Mesodermal cell (in vitro differentiated cells): ENCODE data around the gene PDE8A.

Experiments
- H3K27ac ChIP-seq: 2 replicates; pipeline ENCODE4 v1.7.0; 2013; ENCODE audit warnings: mild to moderate bottlenecking, low read depth, low read length, moderate library complexity; ENCODE audit not compliant: severe bottlenecking
- H3K36me3 ChIP-seq: 2 replicates; pipeline ENCODE4 v1.7.1; 2013; ENCODE audit warnings: mild to moderate bottlenecking, low read length, moderate library complexity; ENCODE audit not compliant: control insufficient read depth, insufficient read depth
- H3K4me1 ChIP-seq: one replicate; pipeline ENCODE4 v1.7.1; 2013; ENCODE audit warnings: mild to moderate bottlenecking, low read length; ENCODE audit not compliant: insufficient read depth, control insufficient read depth, poor library complexity, severe bottlenecking
- H3K4me3 ChIP-seq: 2 replicates; pipeline ENCODE4 v1.7.0; 2013; ENCODE audit warnings: low read length, control low read depth, mild to moderate bottlenecking; ENCODE audit not compliant: insufficient read depth, poor library complexity, severe bottlenecking; ENCODE audit errors: extremely low read depth
- H3K9me3 ChIP-seq: 2 replicates; pipeline ENCODE4 v1.7.1; 2013; ENCODE audit warnings: mild to moderate bottlenecking, low read length, moderate library complexity; ENCODE audit not compliant: control insufficient read depth
- WGBS, 2 experiments: methylation state at CpG; one replicate each; pipeline ENCODE4 v1.1.5; 2013; ENCODE audit warnings: missing lambda C conversion rate in 2 of 2; ENCODE audit not compliant: insufficient coverage in 2 of 2; 5-methylcytosine and 5-hydroxymethylcytosine counted together

PDE8A gene

GRCh38 chr15:85034276-85034675 lies 52.6 kb downstream of the PDE8A start:
- Histone ChIP-seq H3K4me3 (no peak overlapping the region), H3K4me1 (peaks cover 44% of the 10 kb centered on the region), H3K36me3 (no peaks in the 10 kb centered on the region), H3K9me3 (no peaks in the 10 kb centered on the region), H3K27ac (no peak overlapping the region)
- 60 to 100% methylated on average over 1 to 2 of the region's 5 CpGs for WGBS, 2 experiments

GRCh38 chr15:85035980-85036379 lies 54.3 kb downstream of the PDE8A start:
- H3K4me1 ChIP-seq = peaks cover 28% of the 10 kb centered on the region
- no peak overlapping the region for H3K27ac ChIP-seq
- H3K4me3 ChIP-seq = no peak overlapping the region
- H3K9me3 ChIP-seq = no peaks in the 10 kb centered on the region
- no peaks in the 10 kb centered on the region for H3K36me3 ChIP-seq

DNA sequence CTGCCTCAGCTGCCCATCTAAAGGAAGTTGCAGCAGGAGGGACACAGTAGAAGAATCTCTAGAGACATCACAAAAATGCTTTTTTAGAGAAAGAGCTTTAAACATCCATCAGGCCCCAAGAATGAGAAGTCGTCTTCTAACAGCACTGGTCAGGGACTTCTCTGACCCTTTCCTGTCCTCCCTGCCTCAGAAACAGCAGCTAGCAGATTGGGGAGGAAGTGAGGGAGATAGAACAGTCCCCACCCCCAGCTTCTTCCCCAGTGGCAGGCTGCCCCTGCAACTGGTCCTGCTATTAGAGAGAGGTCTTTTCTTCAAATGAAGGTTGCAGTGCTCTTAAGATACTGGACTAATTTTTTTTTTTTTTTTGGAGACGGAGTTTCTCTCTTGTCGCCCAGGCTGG lies 55.1 kb downstream of the PDE8A start:
- WGBS, 2 experiments = 83% methylated on average over 1 of the region's 3 CpGs; no CpG with 5 or more reads in 1 of the 2 experiments
- H3K4me3 ChIP-seq = no peak overlapping the region
- no peak overlapping the region for H3K27ac ChIP-seq
- H3K4me1 ChIP-seq = peaks cover 21% of the 10 kb centered on the region
- H3K9me3 ChIP-seq = no peaks in the 10 kb centered on the region
- no peaks in the 10 kb centered on the region for H3K36me3 ChIP-seq

DNA sequence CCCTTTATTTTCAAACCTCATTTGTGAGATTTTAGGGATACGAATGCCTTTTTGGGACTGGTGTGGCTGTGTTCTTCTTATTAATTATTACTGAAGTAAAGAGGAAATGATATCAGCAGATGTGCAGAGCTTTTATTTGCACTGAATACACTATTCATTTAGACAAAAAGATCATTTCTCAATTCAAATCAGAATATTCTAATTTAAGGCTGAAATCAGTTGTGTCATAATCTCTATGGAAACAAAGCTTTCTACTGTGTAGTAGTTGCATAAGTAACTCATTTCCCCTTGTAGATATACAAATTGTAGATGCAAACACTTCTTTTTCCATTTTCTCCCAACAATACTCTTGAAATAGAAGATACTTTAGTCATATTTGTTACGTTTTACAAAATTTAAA lies 56.0 kb downstream of the PDE8A start:
- Histone ChIP-seq H3K27ac (no peak overlapping the region), H3K9me3 (no peaks in the 10 kb centered on the region), H3K36me3 (no peaks in the 10 kb centered on the region), H3K4me3 (no peak overlapping the region), H3K4me1 (peaks cover 17% of the 10 kb centered on the region)
- no CpG with 5 or more reads among the region's 2 CpGs for WGBS, 2 experiments

DNA sequence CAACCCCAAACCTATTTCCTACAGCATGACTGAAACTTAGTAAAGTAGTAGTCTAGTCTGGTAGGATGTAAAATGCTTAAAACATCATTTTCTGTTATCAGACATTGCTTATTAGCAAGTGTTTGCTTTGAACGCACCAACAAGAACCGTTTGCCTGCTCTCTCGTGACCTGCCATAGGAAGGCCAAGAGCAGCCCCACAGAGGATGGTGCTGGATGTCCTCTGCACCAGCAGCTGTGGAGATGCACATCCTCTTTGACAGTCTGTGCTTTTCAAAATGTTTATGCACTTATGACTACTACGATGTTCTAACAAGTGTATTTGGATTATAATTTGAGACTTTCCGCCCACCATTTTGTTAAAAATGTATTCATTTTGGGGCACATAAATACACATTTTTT lies 59.6 kb downstream of the PDE8A start:
- WGBS, 2 experiments = 98 to 100% methylated on average over 3 to 4 of the region's 5 CpGs
- Histone ChIP-seq H3K9me3 (no peaks in the 10 kb centered on the region), H3K27ac (no peak overlapping the region)

DNA sequence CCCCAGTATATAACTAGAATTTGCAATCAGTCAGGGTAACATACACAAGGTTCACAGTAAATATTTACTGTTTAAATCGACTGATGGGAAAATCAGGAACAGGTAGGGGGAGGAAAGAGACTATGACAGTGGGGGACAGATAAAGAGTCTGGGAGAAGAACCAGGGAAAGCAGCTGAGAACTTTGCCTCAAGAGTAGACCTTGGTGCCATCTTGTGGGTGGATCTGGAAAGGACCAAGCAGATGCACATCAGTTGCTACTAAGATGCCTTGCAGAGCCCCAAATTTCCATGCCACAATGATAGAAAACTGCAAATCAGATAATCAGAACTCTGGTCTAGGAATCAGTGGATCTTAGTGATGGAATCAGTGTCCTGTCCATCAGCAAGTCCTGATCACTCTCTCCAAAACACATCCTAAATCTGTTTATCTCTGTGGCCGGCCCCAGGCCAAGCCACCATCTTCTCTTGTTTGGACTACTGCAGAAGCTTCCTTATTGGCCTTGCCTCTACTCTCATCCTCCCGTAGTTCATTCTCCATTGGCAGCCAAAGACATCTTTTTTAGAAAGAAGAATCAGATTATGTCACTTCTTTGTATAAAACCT lies 62.7 kb downstream of the PDE8A start:
- H3K9me3 ChIP-seq = no peaks in the 10 kb centered on the region
- H3K27ac ChIP-seq = no peak overlapping the region
- H3K36me3 ChIP-seq = no peaks in the 10 kb centered on the region
- no peak overlapping the region for H3K4me3 ChIP-seq
- WGBS, 2 experiments = 79 to 100% methylated on average over 1 to 2 of the region's 3 CpGs
- H3K4me1 ChIP-seq = peaks cover 5% of the 10 kb centered on the region

More for the DNA sequence above, 59.6 kb downstream of the PDE8A start:
- Histone ChIP-seq H3K4me3 (no peak overlapping the region), H3K36me3 (no peaks in the 10 kb centered on the region), H3K4me1 (peaks cover 12% of the 10 kb centered on the region)

- Histone ChIP-seq H3K4me1 (peaks cover 5% of the 10 kb centered on the region), H3K4me3 (no peak overlapping the region), H3K36me3 (no peaks in the 10 kb centered on the region), H3K9me3 (no peaks in the 10 kb centered on the region), H3K27ac (no peak overlapping the region)
- 30 to 67% methylated on average over 1 of the region's 1 CpG for WGBS, 2 experiments
These were observed 63.2 kb downstream of the PDE8A start for GRCh38 chr15:85044894-85045293.

DNA sequence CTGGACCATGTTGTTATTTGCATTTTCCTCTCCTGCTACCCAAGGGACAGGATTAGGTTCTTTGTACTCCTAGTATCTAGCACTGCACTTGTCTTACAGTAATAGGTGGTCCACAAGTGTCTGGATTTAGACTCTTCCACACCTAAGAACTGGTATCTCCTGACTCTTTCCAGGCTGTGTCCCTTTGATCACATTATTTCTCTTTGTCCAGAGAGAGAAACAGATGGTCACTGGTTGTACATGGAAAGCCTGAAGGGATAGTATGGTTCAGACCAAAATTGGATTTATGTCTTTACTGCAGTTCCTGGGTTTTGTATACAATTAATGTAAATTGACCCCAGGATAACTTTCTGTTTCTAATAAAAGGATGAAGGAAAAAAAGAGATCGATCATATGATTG lies 64.0 kb downstream of the PDE8A start:
- no peak overlapping the region for H3K4me3 ChIP-seq
- H3K9me3 ChIP-seq = no peaks in the 10 kb centered on the region
- H3K36me3 ChIP-seq = no peaks in the 10 kb centered on the region
- peaks cover 5% of the 10 kb centered on the region for H3K4me1 ChIP-seq
- H3K27ac ChIP-seq = no peak overlapping the region
- no CpG with 5 or more reads among the region's 1 CpG for WGBS, 2 experiments

DNA sequence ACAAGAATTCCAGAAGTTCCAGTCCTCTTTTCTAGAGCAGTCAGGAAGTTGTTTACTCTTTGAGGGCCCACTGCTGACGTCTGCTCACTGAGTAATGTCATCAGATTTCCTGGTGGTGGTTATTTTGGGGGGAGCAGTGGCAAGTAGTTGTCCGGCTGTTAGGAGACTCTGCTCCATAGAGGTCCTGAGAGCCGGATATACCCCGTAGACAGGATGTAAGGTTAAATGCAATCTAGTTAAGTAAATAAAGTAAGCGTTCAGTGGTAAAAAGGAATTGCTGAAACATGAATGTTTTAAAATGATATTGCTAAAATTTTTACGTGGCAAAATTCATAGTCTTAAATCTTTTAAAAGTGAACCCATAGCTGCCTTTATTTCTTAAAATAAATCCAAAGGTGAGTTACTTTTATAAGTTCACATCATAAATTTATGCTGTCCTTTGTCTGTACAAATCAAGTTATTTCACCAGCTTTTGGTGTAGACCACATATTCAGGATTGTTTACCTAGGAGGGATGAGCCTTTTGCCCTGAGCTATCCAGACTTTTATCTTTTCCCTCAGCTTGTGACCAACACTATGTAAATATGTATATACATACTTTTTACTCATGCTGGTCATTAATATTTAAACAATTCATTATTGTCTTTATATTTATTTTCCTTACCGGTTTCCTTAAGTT lies 65.8 kb downstream of the PDE8A start:
- no peak overlapping the region for H3K4me3 ChIP-seq
- no peaks in the 10 kb centered on the region for H3K36me3 ChIP-seq
- WGBS, 2 experiments = 0 to 57% methylated on average over 1 to 6 of the region's 7 CpGs
- H3K27ac ChIP-seq = peak overlapping the region; percentile 68
- H3K4me1 ChIP-seq = peaks cover 5% of the 10 kb centered on the region
- H3K9me3 ChIP-seq = no peaks in the 10 kb centered on the region

DNA sequence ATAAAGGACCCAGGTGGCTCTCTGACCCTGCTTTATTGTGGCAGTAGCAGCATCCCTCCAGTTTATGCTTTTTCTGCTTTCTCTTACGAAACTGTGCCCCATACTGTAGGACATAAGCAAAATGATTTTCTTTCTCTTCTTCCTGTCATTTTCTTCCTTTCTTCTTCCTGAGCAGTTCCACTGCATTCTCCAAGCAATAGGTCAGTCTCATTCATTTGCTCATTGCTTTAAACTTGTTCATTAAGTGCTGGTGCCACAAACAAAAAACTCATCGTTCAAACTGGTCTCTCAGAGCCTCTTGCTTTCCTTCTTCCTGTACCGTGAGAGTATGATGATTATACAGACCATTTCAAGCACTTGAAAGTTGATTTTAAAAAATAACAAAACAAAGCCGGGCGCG lies 66.8 kb downstream of the PDE8A start:
- peak overlapping the region; percentile 65 for H3K27ac ChIP-seq
- H3K4me3 ChIP-seq = no peak overlapping the region
- H3K36me3 ChIP-seq = no peaks in the 10 kb centered on the region
- 75 to 77% methylated on average over 4 to 5 of the region's 6 CpGs for WGBS, 2 experiments
- H3K9me3 ChIP-seq = no peaks in the 10 kb centered on the region
- H3K4me1 ChIP-seq = peaks cover 5% of the 10 kb centered on the region

GRCh38 chr15:85049805-85050204 lies 68.1 kb downstream of the PDE8A start:
- Histone ChIP-seq H3K36me3 (no peaks in the 10 kb centered on the region), H3K27ac (no peak overlapping the region), H3K9me3 (no peaks in the 10 kb centered on the region), H3K4me1 (peaks cover 5% of the 10 kb centered on the region), H3K4me3 (no peak overlapping the region)
